ENCODE data around the gene ABCC3.
"Not testable (repeated sequence)": the region's sequence is repeated elsewhere in the genome, so short reads cannot be mapped to it uniquely, and the experiment has no call there.

ABCC3 gene

GRCh38 chr17:50692448-50693035 lies 57.9 kb downstream of the ABCC3 start:
- no peak for ATAC-seq
- H3K4me1 Mint-ChIP-seq = no peaks in the 10 kb centered on the region
- peaks cover 25% of the 10 kb centered on the region for H3K36me3 Mint-ChIP-seq (ENCODE audit: low read depth)
- no peaks in the 10 kb centered on the region for H3K27me3 Mint-ChIP-seq
- DNase-seq = no peak
- no peak overlapping the region for H3K27ac Mint-ChIP-seq
- no peaks in the 10 kb centered on the region for H3K9me3 Mint-ChIP-seq
- no peak overlapping the region for H3K4me3 Mint-ChIP-seq

GRCh38 chr17:50693036-50693682 lies 58.5 kb downstream of the ABCC3 start:
- H3K36me3 Mint-ChIP-seq (ENCODE audit: low read depth) = peaks cover 30% of the 10 kb centered on the region
- DNase-seq (no peak), ATAC-seq (no peak)
- H3K27ac Mint-ChIP-seq = no peak overlapping the region
- H3K4me1 Mint-ChIP-seq = no peaks in the 10 kb centered on the region
- no peak overlapping the region for H3K4me3 Mint-ChIP-seq
- H3K9me3 Mint-ChIP-seq = no peaks in the 10 kb centered on the region
- H3K27me3 Mint-ChIP-seq = no peaks in the 10 kb centered on the region

GRCh38 chr17:50696365-50696879 lies 61.7 kb downstream of the ABCC3 start:
- H3K27me3 Mint-ChIP-seq = no peaks in the 10 kb centered on the region
- peak overlapping the region; percentile 29 for H3K27ac Mint-ChIP-seq
- H3K9me3 Mint-ChIP-seq = no peaks in the 10 kb centered on the region
- H3K36me3 Mint-ChIP-seq (ENCODE audit: low read depth) = peaks cover 48% of the 10 kb centered on the region
- H3K4me1 Mint-ChIP-seq = peaks cover 2% of the 10 kb centered on the region
- no peak for DNase-seq
- ATAC-seq = no peak
- no peak overlapping the region for H3K4me3 Mint-ChIP-seq

- Mint-ChIP-seq H3K27ac (peak overlapping the region; percentile 29), H3K4me3 (no peak overlapping the region), H3K27me3 (no peaks in the 10 kb centered on the region), H3K36me3 (ENCODE audit: low read depth) (peaks cover 50% of the 10 kb centered on the region), H3K9me3 (no peaks in the 10 kb centered on the region), H3K4me1 (peaks cover 4% of the 10 kb centered on the region)
- ATAC-seq (no peak), DNase-seq (no peak)
These were observed 62.4 kb downstream of the ABCC3 start for GRCh38 chr17:50697062-50697461.

GRCh38 chr17:50697663-50698272 lies 63.1 kb downstream of the ABCC3 start:
- Mint-ChIP-seq H3K4me1 (peaks cover 8% of the 10 kb centered on the region), H3K4me3 (no peak overlapping the region), H3K27ac (no peak overlapping the region), H3K9me3 (no peaks in the 10 kb centered on the region), H3K36me3 (ENCODE audit: low read depth) (peaks cover 52% of the 10 kb centered on the region), H3K27me3 (no peaks in the 10 kb centered on the region)
- ATAC-seq (no peak), DNase-seq (no peak)

- H3K9me3 Mint-ChIP-seq = no peaks in the 10 kb centered on the region
These were observed 64.7 kb downstream of the ABCC3 start for GRCh38 chr17:50699410-50699809.

GRCh38 chr17:50703162-50703561 lies 68.5 kb downstream of the ABCC3 start:
- peaks cover 40% of the 10 kb centered on the region for H3K4me1 Mint-ChIP-seq
- no peaks in the 10 kb centered on the region for H3K27me3 Mint-ChIP-seq
- peaks cover 41% of the 10 kb centered on the region for H3K36me3 Mint-ChIP-seq (ENCODE audit: low read depth)
- H3K9me3 Mint-ChIP-seq = no peaks in the 10 kb centered on the region
- DNase-seq = no peak
- ATAC-seq = no peak
- no peak overlapping the region for H3K4me3 Mint-ChIP-seq
- H3K27ac Mint-ChIP-seq = peak overlapping the region; percentile 71

More at GRCh38 chr17:50699410-50699809, 64.7 kb downstream of the ABCC3 start:
- DNase-seq (no peak), ATAC-seq (no peak)
- no peak overlapping the region for H3K4me3 Mint-ChIP-seq
- H3K36me3 Mint-ChIP-seq (ENCODE audit: low read depth) = peaks cover 57% of the 10 kb centered on the region
- no peaks in the 10 kb centered on the region for H3K27me3 Mint-ChIP-seq
- H3K27ac Mint-ChIP-seq = no peak overlapping the region
- peaks cover 17% of the 10 kb centered on the region for H3K4me1 Mint-ChIP-seq

- Mint-ChIP-seq H3K4me1 (peaks cover 45% of the 10 kb centered on the region), H3K4me3 (peak within 1 kb of the TSS; percentile 94), H3K27ac (peak within 1 kb of the TSS; percentile 95), H3K27me3 (no peaks in the 10 kb centered on the region), H3K36me3 (ENCODE audit: low read depth) (peaks cover 19% of the 10 kb centered on the region), H3K9me3 (no peaks in the 10 kb centered on the region)
- peak; percentile 84 for ATAC-seq
- peak; percentile 93 for DNase-seq
These were observed 72.8 kb downstream of the ABCC3 start, which contains the start of gene ANKRD40 for GRCh38 chr17:50707289-50708049. Gene ANKRD40 (minus strand): TSS chr17:50707914. CDS start chr17:50707654, 260 bp downstream.

- DNase-seq = no peak
- Mint-ChIP-seq H3K4me1 (peaks cover 43% of the 10 kb centered on the region), H3K9me3 (no peaks in the 10 kb centered on the region), H3K4me3 (peak overlapping the region; percentile 94), H3K36me3 (ENCODE audit: low read depth) (peaks cover 17% of the 10 kb centered on the region), H3K27me3 (no peaks in the 10 kb centered on the region), H3K27ac (peak overlapping the region; percentile 95)
- no peak for ATAC-seq
These were observed 73.6 kb downstream of the ABCC3 start for GRCh38 chr17:50708050-50709000.

GRCh38 chr17:50709053-50709452 lies 74.4 kb downstream of the ABCC3 start:
- not testable (repeated sequence) for H3K27me3 Mint-ChIP-seq, DNase-seq, ATAC-seq, H3K9me3 Mint-ChIP-seq
- H3K4me1 Mint-ChIP-seq = peaks cover 36% of the 10 kb centered on the region
- H3K4me3 Mint-ChIP-seq = peak overlapping the region; percentile 94
- H3K27ac Mint-ChIP-seq = peak overlapping the region; percentile 95
- H3K36me3 Mint-ChIP-seq (ENCODE audit: low read depth) = peaks cover 10% of the 10 kb centered on the region

- Mint-ChIP-seq H3K4me3 (no peak overlapping the region), H3K27ac (peak overlapping the region; percentile 1), H3K9me3 (no peaks in the 10 kb centered on the region), H3K4me1 (peaks cover 31% of the 10 kb centered on the region), H3K36me3 (ENCODE audit: low read depth) (peaks cover 10% of the 10 kb centered on the region), H3K27me3 (no peaks in the 10 kb centered on the region)
- no peak for ATAC-seq
- no peak for DNase-seq
These were observed 75.3 kb downstream of the ABCC3 start for GRCh38 chr17:50710025-50710424.

GRCh38 chr17:50710650-50711049 lies 76.0 kb downstream of the ABCC3 start:
- Mint-ChIP-seq H3K36me3 (ENCODE audit: low read depth) (peaks cover 5% of the 10 kb centered on the region), H3K9me3 (no peaks in the 10 kb centered on the region), H3K27me3 (no peaks in the 10 kb centered on the region), H3K27ac (no peak overlapping the region), H3K4me1 (peaks cover 25% of the 10 kb centered on the region), H3K4me3 (no peak overlapping the region)
- DNase-seq = no peak
- ATAC-seq = no peak

GRCh38 chr17:50712641-50713040 lies 78.0 kb downstream of the ABCC3 start:
- no peaks in the 10 kb centered on the region for H3K9me3 Mint-ChIP-seq
- H3K4me1 Mint-ChIP-seq = peaks cover 17% of the 10 kb centered on the region
- H3K4me3 Mint-ChIP-seq = no peak overlapping the region
- no peaks in the 10 kb centered on the region for H3K27me3 Mint-ChIP-seq
- H3K27ac Mint-ChIP-seq = no peak overlapping the region
- DNase-seq = no peak
- no peak for ATAC-seq
- H3K36me3 Mint-ChIP-seq (ENCODE audit: low read depth) = no peaks in the 10 kb centered on the region
